Smooth muscle cell (in vitro differentiated cells): ENCODE data around the gene METAP1. TPM values are rescaled to one million over a fixed set of nuclear protein-coding genes. Genes with fewer than 3 reads are reported as not detected.

Source experiments
- DNase-seq: peaks from one replicate; lab custom pipeline; 2025; ENCODE audit not compliant: unreplicated experiment; lab: John Stamatoyannopoulos, UW
- H2AFZ ChIP-seq: fragments of 200-600 bp; sonication (generic); 2 replicates; pipeline ENCODE4 v1.6.0; 2016; ENCODE audit warnings: antibody characterized with exemption, low read depth, mild to moderate bottlenecking
- H3F3A ChIP-seq: fragments of 200-600 bp; sonication (generic); 2 replicates; pipeline ENCODE4 v1.6.0; 2017; ENCODE audit warnings: antibody characterized with exemption, low read depth
- H3K27ac ChIP-seq: fragments of 200-600 bp; sonication (generic); 2 replicates; pipeline ENCODE4 v1.5.1; 2016; ENCODE audit warnings: low read depth, mild to moderate bottlenecking
- H3K27me3 ChIP-seq: fragments of 200-600 bp; sonication (generic); 2 replicates; pipeline ENCODE4 v1.6.1; 2016; ENCODE audit warnings: low read depth, mild to moderate bottlenecking
- H3K36me3 ChIP-seq: fragments of 200-600 bp; sonication (generic); 2 replicates; pipeline ENCODE4 v1.5.1; 2016; ENCODE audit warnings: low read depth
- H3K4me1 ChIP-seq: fragments of 200-600 bp; sonication (generic); 2 replicates; pipeline ENCODE4 v1.5.1; 2016; ENCODE audit warnings: low read depth
- H3K4me2 ChIP-seq: fragments of 200-600 bp; sonication (generic); 2 replicates; pipeline ENCODE4 v1.6.0; 2016; ENCODE audit warnings: mild to moderate bottlenecking
- H3K4me3 ChIP-seq: fragments of 200-600 bp; sonication (generic); 2 replicates; pipeline ENCODE4 v1.5.1; 2016; ENCODE audit warnings: mild to moderate bottlenecking
- H3K79me2 ChIP-seq: fragments of 200-600 bp; sonication (generic); 2 replicates; pipeline ENCODE4 v1.6.0; 2016; ENCODE audit warnings: low read depth, mild to moderate bottlenecking
- H3K9ac ChIP-seq: fragments of 200-600 bp; sonication (generic); 2 replicates; pipeline ENCODE4 v1.6.0; 2016; ENCODE audit warnings: low read depth
- H3K9me3 ChIP-seq: fragments of 200-600 bp; sonication (generic); replicated peaks from 2 replicates; pipeline ENCODE4 v1.5.1; 2016; ENCODE audit warnings: low read depth
- H4K20me1 ChIP-seq: fragments of 200-600 bp; sonication (generic); 2 replicates; pipeline ENCODE4 v1.6.0; 2016; ENCODE audit warnings: low read depth
- WGBS: methylation state at CpG from one replicate; pipeline ENCODE4 v1.1.7; 2016; ENCODE audit warnings: low lambda C conversion rate; 5-methylcytosine and 5-hydroxymethylcytosine counted together
- polyA plus RNA-seq: library from polyadenylated mRNA; unstranded; fragments of >200 nt; fragmentation: Nextera tagmentation; extraction: Ambion mirVana; gene quantifications from 2 replicates; pipeline ENCODE4 v1.2.1, GENCODE V29; 2016
- total RNA-seq: library from RNA; depleted of rRNA; stranded (reverse); fragments of >200 nt; gene quantifications from 2 replicates; pipeline ENCODE4 v1.2.3, GENCODE V29; 2014
- TF ChIP-seq, protein P1 (sequence below): fragments of 200-600 bp; sonication (generic); IDR thresholded peaks from 2 replicates; pipeline ENCODE4 v1.5.1; 2017; ENCODE audit warnings: borderline replicate concordance, mild to moderate bottlenecking, antibody characterized with exemption; ENCODE audit not compliant: insufficient read depth, poor library complexity, severe bottlenecking

The METAP1 gene
- total and polyA plus RNA-seq, 2 experiments from 2014 or later = 19.1 to 73.3 TPM

DNA sequence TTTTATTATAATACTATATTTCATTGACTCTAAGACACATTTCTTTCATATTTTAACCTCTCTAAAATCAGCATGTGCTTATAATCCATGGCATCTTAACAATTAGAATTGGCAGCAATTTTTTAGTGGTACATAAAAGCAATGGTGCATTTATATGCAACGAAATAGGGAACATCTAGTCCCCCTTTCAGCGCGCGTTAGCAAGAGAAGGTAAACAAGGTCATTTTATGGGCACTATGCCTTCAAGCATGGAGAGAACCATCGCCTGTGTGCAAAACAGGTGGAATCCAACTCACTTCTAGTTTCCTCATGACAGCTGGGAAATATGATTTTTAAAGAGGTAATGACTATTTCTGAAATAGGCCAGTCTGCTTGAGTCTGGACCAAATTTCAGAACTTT is 86.7 kb downstream of the METAP1 start:
- no peak for DNase-seq
- no peak overlapping the region for H3K4me3 ChIP-seq
- peaks cover 45% of the 10 kb centered on the region for H3K79me2 ChIP-seq
- no peaks in the 10 kb centered on the region for H3K9me3 ChIP-seq
- no peaks in the 10 kb centered on the region for H3K27me3 ChIP-seq
- 98% methylated on average over 5 of the region's 5 CpGs for WGBS
- H2AFZ ChIP-seq = no peak overlapping the region
- peaks cover 39% of the 10 kb centered on the region for H3K36me3 ChIP-seq
- H3K27ac ChIP-seq = no peak overlapping the region
- H3K4me2 ChIP-seq = no peak overlapping the region
- TF ChIP-seq, protein P1, sequence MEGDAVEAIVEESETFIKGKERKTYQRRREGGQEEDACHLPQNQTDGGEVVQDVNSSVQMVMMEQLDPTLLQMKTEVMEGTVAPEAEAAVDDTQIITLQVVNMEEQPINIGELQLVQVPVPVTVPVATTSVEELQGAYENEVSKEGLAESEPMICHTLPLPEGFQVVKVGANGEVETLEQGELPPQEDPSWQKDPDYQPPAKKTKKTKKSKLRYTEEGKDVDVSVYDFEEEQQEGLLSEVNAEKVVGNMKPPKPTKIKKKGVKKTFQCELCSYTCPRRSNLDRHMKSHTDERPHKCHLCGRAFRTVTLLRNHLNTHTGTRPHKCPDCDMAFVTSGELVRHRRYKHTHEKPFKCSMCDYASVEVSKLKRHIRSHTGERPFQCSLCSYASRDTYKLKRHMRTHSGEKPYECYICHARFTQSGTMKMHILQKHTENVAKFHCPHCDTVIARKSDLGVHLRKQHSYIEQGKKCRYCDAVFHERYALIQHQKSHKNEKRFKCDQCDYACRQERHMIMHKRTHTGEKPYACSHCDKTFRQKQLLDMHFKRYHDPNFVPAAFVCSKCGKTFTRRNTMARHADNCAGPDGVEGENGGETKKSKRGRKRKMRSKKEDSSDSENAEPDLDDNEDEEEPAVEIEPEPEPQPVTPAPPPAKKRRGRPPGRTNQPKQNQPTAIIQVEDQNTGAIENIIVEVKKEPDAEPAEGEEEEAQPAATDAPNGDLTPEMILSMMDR = no peak
- H3F3A ChIP-seq = peaks cover 4% of the 10 kb centered on the region
- H3K9ac ChIP-seq = no peak overlapping the region
- H3K4me1 ChIP-seq = no peaks in the 10 kb centered on the region
- peaks cover 75% of the 10 kb centered on the region for H4K20me1 ChIP-seq

DNA sequence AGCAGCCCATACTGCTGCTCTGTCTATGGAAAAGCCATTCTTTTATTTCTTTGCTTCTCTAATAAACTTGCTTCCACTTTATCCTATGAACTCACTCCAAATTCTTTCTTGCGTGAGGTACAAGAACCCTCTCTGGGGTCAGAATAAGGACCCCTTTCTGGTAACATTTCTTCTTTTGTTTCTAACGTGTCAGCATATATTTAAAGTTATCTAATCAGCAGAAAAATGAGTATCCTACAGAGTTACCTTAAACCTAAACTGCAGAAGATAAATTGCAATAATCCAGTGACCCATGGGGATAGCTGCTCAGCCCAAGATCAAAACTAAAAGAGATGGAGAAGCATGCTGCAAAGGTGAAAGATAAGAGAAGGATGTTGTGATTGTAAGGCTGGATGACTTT is 89.1 kb downstream of the METAP1 start:
- peaks cover 4% of the 10 kb centered on the region for H3F3A ChIP-seq
- 96% methylated on average over 2 of the region's 2 CpGs for WGBS
- H3K4me1 ChIP-seq = peaks cover 6% of the 10 kb centered on the region
- no peak overlapping the region for H3K4me3 ChIP-seq
- peaks cover 67% of the 10 kb centered on the region for H3K79me2 ChIP-seq
- no peak overlapping the region for H3K4me2 ChIP-seq
- no peak for DNase-seq
- no peak overlapping the region for H3K27ac ChIP-seq
- H3K36me3 ChIP-seq = peaks cover 30% of the 10 kb centered on the region
- no peaks in the 10 kb centered on the region for H3K9me3 ChIP-seq
- TF ChIP-seq, protein P1 = no peak
- no peak overlapping the region for H3K9ac ChIP-seq
- H3K27me3 ChIP-seq = no peaks in the 10 kb centered on the region
- no peak overlapping the region for H2AFZ ChIP-seq
- peaks cover 58% of the 10 kb centered on the region for H4K20me1 ChIP-seq

DNA sequence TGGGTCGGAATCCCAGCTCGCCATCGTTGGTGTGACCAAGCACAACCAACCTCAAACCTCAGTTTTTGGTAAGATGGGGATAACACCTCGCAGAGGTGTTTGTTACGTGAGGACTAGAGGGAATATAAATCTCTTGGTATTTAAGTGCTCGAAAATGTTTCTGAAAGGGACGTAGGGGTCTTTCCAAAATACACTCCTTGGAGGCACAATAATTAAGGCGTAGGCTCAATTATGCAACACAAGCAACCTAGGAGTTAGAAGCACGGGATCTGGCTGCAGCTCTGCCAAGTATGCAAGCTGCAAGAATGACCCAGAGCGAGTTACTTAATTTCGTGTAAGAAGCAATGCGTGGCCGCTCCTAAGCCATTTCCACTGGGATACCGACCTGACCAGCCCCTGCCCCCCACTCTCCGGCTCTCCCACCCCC is 92.5 kb downstream of the METAP1 start:
- H2AFZ ChIP-seq = no peak overlapping the region
- no peaks in the 10 kb centered on the region for H3K27me3 ChIP-seq
- WGBS = 2% methylated on average over 15 of the region's 15 CpGs
- peak overlapping the region; percentile 85 for H3K27ac ChIP-seq
- peaks cover 10% of the 10 kb centered on the region for H3K36me3 ChIP-seq
- peak overlapping the region; percentile 89 for H3K4me2 ChIP-seq
- peaks cover 60% of the 10 kb centered on the region for H3K79me2 ChIP-seq
- TF ChIP-seq, protein P1 = no peak
- no peak for DNase-seq
- H3K4me3 ChIP-seq = peak overlapping the region; percentile 91
- H3K9ac ChIP-seq = peak overlapping the region; percentile 90
- H3F3A ChIP-seq = peaks cover 5% of the 10 kb centered on the region
- peaks cover 29% of the 10 kb centered on the region for H4K20me1 ChIP-seq
- H3K9me3 ChIP-seq = no peaks in the 10 kb centered on the region
- H3K4me1 ChIP-seq = peaks cover 26% of the 10 kb centered on the region

DNA sequence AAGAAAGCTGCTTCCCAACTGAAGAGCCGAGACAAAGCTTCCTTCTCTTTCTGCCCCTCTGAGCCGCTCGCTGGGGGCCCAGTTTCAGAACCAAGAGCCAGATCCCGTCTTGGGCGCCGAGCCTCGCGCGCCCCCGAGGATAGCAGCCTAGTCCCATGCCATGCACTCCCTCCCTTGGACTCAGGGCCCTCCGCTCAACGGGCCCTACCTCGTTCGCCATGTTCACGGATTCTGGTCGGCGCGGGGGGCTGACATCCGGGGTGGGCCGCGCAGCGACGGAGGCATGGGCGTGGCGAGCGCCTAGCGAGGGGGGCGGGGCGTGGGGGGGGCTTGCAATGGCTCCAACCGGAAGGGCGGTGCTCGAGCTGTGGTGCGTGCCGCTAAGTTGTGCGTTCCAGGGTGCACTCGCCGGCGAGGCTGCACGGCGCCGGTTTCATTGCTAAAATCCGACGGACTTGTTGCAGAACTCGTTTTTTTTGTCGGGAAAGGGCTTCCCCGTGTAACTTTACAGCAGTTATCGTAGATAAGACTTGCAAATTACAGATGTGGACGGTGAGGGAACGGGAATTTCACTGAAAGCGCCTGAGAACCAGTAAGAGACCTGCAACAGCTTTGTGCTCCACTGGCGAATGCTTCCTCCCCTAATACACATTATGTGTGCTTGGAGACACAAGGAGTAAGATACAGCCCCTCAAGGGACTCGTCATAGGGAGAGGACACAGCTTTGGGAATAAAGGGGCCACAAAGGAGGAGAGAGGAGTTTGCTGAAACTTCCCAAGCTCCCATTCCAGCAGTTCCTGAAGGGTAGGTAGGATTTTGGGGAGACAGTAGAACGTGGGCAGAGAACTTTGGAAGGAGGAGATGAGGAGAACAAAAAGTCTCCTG is 93.2 kb downstream of the METAP1 start, which contains the start of gene ADH5:
TSS of gene ADH5 (minus strand) at position 308 of the 885 bp plus-strand sequence. CDS start at position 220, 88 bp downstream.
- Histone ChIP-seq H4K20me1 (peaks cover 25% of the 10 kb centered on the region), H3K4me2 (peak within 1 kb of the TSS; percentile 89), H3K9ac (peak within 1 kb of the TSS; percentile 90), H3K79me2 (peaks cover 60% of the 10 kb centered on the region), H3F3A (peaks cover 5% of the 10 kb centered on the region), H2AFZ (peak within 1 kb of the TSS; percentile 83), H3K36me3 (peaks cover 10% of the 10 kb centered on the region), H3K4me3 (peak within 1 kb of the TSS; percentile 91), H3K4me1 (peaks cover 26% of the 10 kb centered on the region), H3K27me3 (no peaks in the 10 kb centered on the region), H3K27ac (peak within 1 kb of the TSS; percentile 85), H3K9me3 (no peaks in the 10 kb centered on the region)
- TF ChIP-seq, protein P1 = no peak
- WGBS = under 1% methylated on average over 47 of the region's 53 CpGs
- DNase-seq = peak; percentile 72
